H9 (cell line): ENCODE results near the gene COL5A2. TPM values are rescaled to one million over a fixed set of nuclear protein-coding genes. Genes with fewer than 3 reads are reported as not detected.

Experiments
- DNase-seq: peaks from one replicate; pipeline ENCODE4 v3.0.0-alpha.2; 2017
- H2AFZ ChIP-seq: one replicate; pipeline ENCODE4 v1.6.1; 2013; ENCODE audit warnings: mild to moderate bottlenecking, low read length, control low read depth, moderate library complexity
- H2AK5ac ChIP-seq: 2 replicates; pipeline ENCODE4 v1.6.1; 2013; ENCODE audit warnings: low read length, control low read depth, mixed read lengths; ENCODE audit not compliant: insufficient read length
- H2BK120ac ChIP-seq: one replicate; pipeline ENCODE4 v1.6.1; 2013; ENCODE audit warnings: low read depth, mild to moderate bottlenecking, low read length, control low read depth, inconsistent platforms; ENCODE audit not compliant: poor library complexity, severe bottlenecking
- H2BK12ac ChIP-seq: 2 replicates; pipeline ENCODE4 v1.6.1; 2013; ENCODE audit warnings: low read length, control low read depth, mixed read lengths, low read depth; ENCODE audit not compliant: insufficient read length
- H2BK15ac ChIP-seq: 2 replicates; pipeline ENCODE4 v1.6.1; 2013; ENCODE audit warnings: low read depth, low read length, control low read depth
- H2BK20ac ChIP-seq: one replicate; pipeline ENCODE4 v1.6.1; 2013; ENCODE audit warnings: low read depth, mild to moderate bottlenecking, low read length, control low read depth, inconsistent platforms; ENCODE audit not compliant: poor library complexity, severe bottlenecking
- H2BK5ac ChIP-seq: 2 replicates; pipeline ENCODE4 v1.6.1; 2013; ENCODE audit warnings: low read length, control low read depth, mixed read lengths; ENCODE audit not compliant: insufficient read length
- H3K14ac ChIP-seq: 2 replicates; pipeline ENCODE4 v1.6.1; 2013; ENCODE audit warnings: low read length, control low read depth; ENCODE audit not compliant: insufficient read depth
- H3K18ac ChIP-seq: 2 replicates; pipeline ENCODE4 v1.6.1; 2013; ENCODE audit warnings: low read depth, mild to moderate bottlenecking, mixed read lengths, low read length, control low read depth; ENCODE audit not compliant: insufficient read length
- H3K23ac ChIP-seq: 2 replicates; pipeline ENCODE4 v1.6.1; 2013; ENCODE audit warnings: low read length, control low read depth, mixed read lengths, low read depth; ENCODE audit not compliant: insufficient read length
- H3K23me2 ChIP-seq: 2 replicates; pipeline ENCODE4 v1.6.1; 2013; ENCODE audit warnings: low read depth, mild to moderate bottlenecking, mixed read lengths, low read length, control low read depth; ENCODE audit not compliant: insufficient read length, poor library complexity, severe bottlenecking
- H3K27ac ChIP-seq: 2 replicates; pipeline ENCODE4 v1.5.1; 2013; ENCODE audit warnings: low read length, control low read depth, mixed read lengths, low read depth; ENCODE audit not compliant: insufficient read length
- H3K27me3 ChIP-seq: 2 replicates; pipeline ENCODE4 v1.6.1; 2013; ENCODE audit warnings: low read length, control low read depth, inconsistent platforms; ENCODE audit not compliant: insufficient read depth
- H3K4ac ChIP-seq: 2 replicates; pipeline ENCODE4 v1.6.1; 2013; ENCODE audit warnings: low read depth, mild to moderate bottlenecking, control low read depth, inconsistent platforms, low read length, moderate library complexity
- H3K4me1 ChIP-seq: 2 replicates; pipeline ENCODE4 v1.6.1; 2013; ENCODE audit warnings: low read length, control low read depth, inconsistent platforms; ENCODE audit not compliant: insufficient read depth
- H3K4me2 ChIP-seq: 2 replicates; pipeline ENCODE4 v1.6.1; 2013; ENCODE audit warnings: low read length, control low read depth, mixed read lengths; ENCODE audit not compliant: insufficient read length, insufficient read depth
- H3K56ac ChIP-seq: 2 replicates; pipeline ENCODE4 v1.6.1; 2013; ENCODE audit warnings: low read depth, mild to moderate bottlenecking, mixed read lengths, low read length, control low read depth; ENCODE audit not compliant: insufficient read length
- H3K79me1 ChIP-seq: 2 replicates; pipeline ENCODE4 v1.6.1; 2013; ENCODE audit warnings: low read depth, mild to moderate bottlenecking, moderate library complexity, low read length, control low read depth, inconsistent platforms; ENCODE audit not compliant: insufficient read depth, poor library complexity, severe bottlenecking
- H3K79me2 ChIP-seq: 2 replicates; pipeline ENCODE4 v1.6.1; 2013; ENCODE audit warnings: low read length, control low read depth, inconsistent platforms; ENCODE audit not compliant: insufficient read depth
- H3K9ac ChIP-seq: 2 replicates; pipeline ENCODE4 v1.6.1; 2013; ENCODE audit warnings: low read length, control low read depth, mixed read lengths; ENCODE audit not compliant: insufficient read length; ENCODE audit errors: extremely low read depth
- H3K9me3 ChIP-seq: one replicate; pipeline ENCODE4 v1.6.1; 2013; ENCODE audit warnings: low read depth, low read length, inconsistent platforms; ENCODE audit not compliant: control insufficient read depth
- H3T11ph ChIP-seq: one replicate; pipeline ENCODE4 v1.6.1; 2013; ENCODE audit warnings: mild to moderate bottlenecking, low read length, control low read depth, inconsistent platforms
- H4K20me1 ChIP-seq: one replicate; pipeline ENCODE4 v1.6.1; 2013; ENCODE audit not compliant: control insufficient read depth, insufficient read length, insufficient read depth
- H4K5ac ChIP-seq: 2 replicates; pipeline ENCODE4 v1.6.1; 2013; ENCODE audit warnings: low read depth, mild to moderate bottlenecking, mixed read lengths, low read length, control low read depth; ENCODE audit not compliant: insufficient read length
- H4K8ac ChIP-seq: replicated peaks from 2 replicates; pipeline ENCODE4 v1.6.1; 2013; ENCODE audit warnings: low read length, control low read depth, mixed read lengths, low read depth; ENCODE audit not compliant: insufficient read length
- H4K91ac ChIP-seq: 2 replicates; pipeline ENCODE4 v1.6.1; 2013; ENCODE audit warnings: low read depth, mild to moderate bottlenecking, moderate library complexity, mixed read lengths, low read length, control low read depth; ENCODE audit not compliant: insufficient read length
- H3K27ac Mint-ChIP-seq, 3 experiments: 2 replicates in 2 of 3; 3 replicates in 1 of 3; pipeline ENCODE4 v1.8.0; 2020 to 2021; ENCODE audit warnings: mixed read lengths in 3 of 3, mild to moderate bottlenecking in 1 of 3, moderate library complexity in 1 of 3
- H3K27me3 Mint-ChIP-seq: 2 replicates; pipeline ENCODE4 v1.8.0; 2021; ENCODE audit warnings: low read depth, mild to moderate bottlenecking, moderate library complexity, mixed read lengths
- H3K36me3 Mint-ChIP-seq, 3 experiments: 2 replicates in 2 of 3; 3 replicates in 1 of 3; pipeline ENCODE4 v1.8.0; 2020 to 2021; ENCODE audit warnings: low read depth in 3 of 3, mixed read lengths in 3 of 3; ENCODE audit not compliant: insufficient read depth in 1 of 3
- H3K4me1 Mint-ChIP-seq, 2 experiments: 2 replicates each; pipeline ENCODE4 v1.8.0; 2020; ENCODE audit warnings: mixed read lengths in 2 of 2
- H3K4me3 Mint-ChIP-seq, 2 experiments: 2 replicates in 1 of 2; 3 replicates in 1 of 2; pipeline ENCODE4 v1.8.0; 2020 to 2021; ENCODE audit warnings: mild to moderate bottlenecking in 2 of 2, mixed read lengths in 2 of 2, moderate library complexity in 1 of 2
- H3K9me3 Mint-ChIP-seq, 2 experiments: 2 replicates in 1 of 2; 3 replicates in 1 of 2; pipeline ENCODE4 v1.8.0; 2020; ENCODE audit warnings: mild to moderate bottlenecking in 2 of 2, mixed read lengths in 2 of 2, moderate library complexity in 1 of 2
- WGBS: extraction: QIAGEN DNeasy Blood & Tissue Kit; methylation state at CpG from one replicate; pipeline ENCODE4 v1.1.7; 2013; ENCODE audit warnings: missing lambda C conversion rate, low lambda C conversion rate, mixed read lengths; ENCODE audit not compliant: insufficient read length; ENCODE audit errors: extremely low coverage; 5-methylcytosine and 5-hydroxymethylcytosine counted together
- total RNA-seq: library from RNA; stranded (reverse); gene quantifications from 2 replicates; pipeline ENCODE4 v1.2.1, GENCODE V29; 2021
- TF ChIP-seq, protein P1 (sequence below): fragments of 200-600 bp; sonication (generic); conservative IDR thresholded peaks from 3 replicates; pipeline ENCODE4 v1.8.0; 2021; ENCODE audit warnings: antibody characterized with exemption, mild to moderate bottlenecking

Gene COL5A2
- total RNA-seq, 1 experiment from 2014 or later, result 10.5 TPM

DNA sequence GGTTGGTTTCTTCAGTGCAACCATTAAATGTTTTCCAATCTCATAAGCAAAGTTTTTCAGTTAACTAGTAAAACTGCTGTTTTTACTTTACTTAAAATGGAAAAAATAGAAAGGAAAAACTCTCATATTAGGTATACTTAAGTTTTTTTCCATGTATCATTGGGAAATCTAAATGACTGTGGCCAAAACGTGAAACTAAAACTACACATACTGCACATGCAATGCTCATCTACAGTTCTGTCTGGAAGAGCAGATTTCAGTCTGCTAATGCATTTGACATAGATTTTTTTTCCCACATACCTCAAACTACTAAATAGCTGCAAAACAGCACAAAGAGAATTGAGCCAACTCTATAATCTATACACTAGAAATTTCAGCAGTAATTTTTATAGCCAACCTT is 62.6 kb downstream of the COL5A2 start:
- Histone ChIP-seq H3K18ac (no peak overlapping the region), H4K91ac (no peak overlapping the region), H2BK120ac (no peak overlapping the region), H3K9me3 (no peaks in the 10 kb centered on the region), H4K20me1 (no peaks in the 10 kb centered on the region), H3K4me1 (peaks cover 6% of the 10 kb centered on the region; the same call in 1 of the 2 replicates), H2BK20ac (no peak overlapping the region), H3K9ac (no peak overlapping the region), H3T11ph (no peak overlapping the region), H3K79me1 (no peaks in the 10 kb centered on the region), H2BK5ac (no peak overlapping the region), H3K23me2 (no peaks in the 10 kb centered on the region), H2BK12ac (no peak overlapping the region), H3K27ac (no peak overlapping the region), H4K5ac (no peak overlapping the region), H3K14ac (no peak overlapping the region), H3K23ac (no peak overlapping the region), H3K4me2 (no peak overlapping the region), H2BK15ac (no peak overlapping the region), H3K4ac (no peak overlapping the region), H2AFZ (no peak overlapping the region), H2AK5ac (no peak overlapping the region), H4K8ac (no peak overlapping the region), H3K56ac (no peak overlapping the region), H3K27me3 (no peaks in the 10 kb centered on the region), H3K79me2 (no peaks in the 10 kb centered on the region; the same call in 1 of the 2 replicates)
- H3K4me1 Mint-ChIP-seq, result peaks cover 7 to 17% of the 10 kb centered on the region in 2 experiments
- H3K4me3 Mint-ChIP-seq, result no peak overlapping the region
- no peak overlapping the region for H3K27ac Mint-ChIP-seq
- whole genome bisulfite sequencing, result no CpG with 5 or more reads among the region's 1 CpG
- no peaks in the 10 kb centered on the region for H3K36me3 Mint-ChIP-seq
- no peaks in the 10 kb centered on the region for H3K9me3 Mint-ChIP-seq
- H3K27me3 Mint-ChIP-seq, result no peaks in the 10 kb centered on the region
- TF ChIP-seq, protein P1, sequence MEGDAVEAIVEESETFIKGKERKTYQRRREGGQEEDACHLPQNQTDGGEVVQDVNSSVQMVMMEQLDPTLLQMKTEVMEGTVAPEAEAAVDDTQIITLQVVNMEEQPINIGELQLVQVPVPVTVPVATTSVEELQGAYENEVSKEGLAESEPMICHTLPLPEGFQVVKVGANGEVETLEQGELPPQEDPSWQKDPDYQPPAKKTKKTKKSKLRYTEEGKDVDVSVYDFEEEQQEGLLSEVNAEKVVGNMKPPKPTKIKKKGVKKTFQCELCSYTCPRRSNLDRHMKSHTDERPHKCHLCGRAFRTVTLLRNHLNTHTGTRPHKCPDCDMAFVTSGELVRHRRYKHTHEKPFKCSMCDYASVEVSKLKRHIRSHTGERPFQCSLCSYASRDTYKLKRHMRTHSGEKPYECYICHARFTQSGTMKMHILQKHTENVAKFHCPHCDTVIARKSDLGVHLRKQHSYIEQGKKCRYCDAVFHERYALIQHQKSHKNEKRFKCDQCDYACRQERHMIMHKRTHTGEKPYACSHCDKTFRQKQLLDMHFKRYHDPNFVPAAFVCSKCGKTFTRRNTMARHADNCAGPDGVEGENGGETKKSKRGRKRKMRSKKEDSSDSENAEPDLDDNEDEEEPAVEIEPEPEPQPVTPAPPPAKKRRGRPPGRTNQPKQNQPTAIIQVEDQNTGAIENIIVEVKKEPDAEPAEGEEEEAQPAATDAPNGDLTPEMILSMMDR, result no peak
- DNase-seq, result no peak
